Measurements from ENCODE around the gene RREB1. TPM values are rescaled to one million over a fixed set of nuclear protein-coding genes. Genes with fewer than 3 reads are reported as not detected.
A peak's percentile ranks its signal among the peaks of the same experiment; 100 is the strongest.

RREB1 gene
- total RNA-seq, 4 donors from 2014 or later: 73.9 to 214 (median 107) TPM

DNA sequence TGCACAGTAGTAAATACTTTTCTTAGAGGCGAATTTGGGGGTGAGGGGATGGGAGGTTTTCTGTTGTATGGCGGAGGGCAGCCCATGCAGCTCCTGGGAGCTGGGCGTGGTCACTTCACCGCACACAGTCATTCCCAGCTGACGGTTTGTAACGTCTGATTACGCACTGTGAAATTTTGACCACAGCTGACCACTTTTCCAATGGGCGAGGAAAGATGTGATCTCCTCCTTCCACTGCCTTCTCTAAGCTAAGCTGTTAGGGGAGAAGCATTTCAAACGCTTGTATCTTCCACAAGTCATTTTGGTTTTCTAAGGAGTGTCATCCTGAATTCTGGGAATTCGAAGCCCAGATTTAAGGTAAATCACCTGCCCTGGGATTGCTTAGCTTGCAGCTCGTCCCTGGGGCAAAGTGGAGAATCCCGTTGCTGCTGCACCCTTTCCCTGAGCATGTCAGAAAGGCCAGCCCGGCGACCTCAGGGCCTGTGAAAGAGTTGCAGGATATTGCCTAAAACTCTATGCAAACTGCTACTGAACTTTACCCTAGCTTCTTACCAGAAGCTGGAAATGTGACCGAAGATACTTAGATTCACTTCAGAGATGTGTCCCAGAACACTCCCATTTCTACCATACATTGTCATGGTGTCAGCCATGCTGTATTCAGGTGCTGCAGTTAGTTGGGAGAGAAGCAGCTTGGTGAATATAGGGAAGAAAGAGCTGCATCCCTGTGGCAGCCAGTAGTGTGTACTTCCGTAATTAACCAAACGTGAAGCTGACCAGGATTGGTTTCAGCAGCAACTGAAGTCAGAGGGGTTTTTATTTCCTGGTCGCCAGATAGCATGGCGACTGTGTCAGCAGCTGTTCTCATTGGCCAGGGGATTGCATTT lies 58.9 kb downstream of the RREB1 start:
- no peaks in the 10 kb centered on the region for H3K36me3 ChIP-seq
- H3K4me3 ChIP-seq: no peak overlapping the region
- 25 to 33% methylated on average over 7 to 19 of the region's 19 CpGs for WGBS, 2 donors (ENCODE audit: low coverage in 1 of 2)
- H3K4me1 ChIP-seq: peaks cover 73 to 97% (median 92%) of the 10 kb centered on the region in 4 donors
- no peaks in the 10 kb centered on the region for H3K27me3 ChIP-seq
- peak; percentile 54 for DNase-seq
- H3K9me3 ChIP-seq: no peaks in the 10 kb centered on the region
- intact Hi-C loops (cut with DNase I; ENCODE audit: low total_unique reads): no loop called here
- in situ Hi-C loops (cut with MboI; ENCODE audit: low pct_ligation_motif_present in 1 of 4, low pct_unique_long_range_greater_than_20kb in 1 of 4, low sequenced_read_pairs in 3 of 4): no loop called here
- TF ChIP-seq POLR2A (IDR thresholded peaks at IDR 0.05): peak; percentile 11
- TF ChIP-seq, protein P1, sequence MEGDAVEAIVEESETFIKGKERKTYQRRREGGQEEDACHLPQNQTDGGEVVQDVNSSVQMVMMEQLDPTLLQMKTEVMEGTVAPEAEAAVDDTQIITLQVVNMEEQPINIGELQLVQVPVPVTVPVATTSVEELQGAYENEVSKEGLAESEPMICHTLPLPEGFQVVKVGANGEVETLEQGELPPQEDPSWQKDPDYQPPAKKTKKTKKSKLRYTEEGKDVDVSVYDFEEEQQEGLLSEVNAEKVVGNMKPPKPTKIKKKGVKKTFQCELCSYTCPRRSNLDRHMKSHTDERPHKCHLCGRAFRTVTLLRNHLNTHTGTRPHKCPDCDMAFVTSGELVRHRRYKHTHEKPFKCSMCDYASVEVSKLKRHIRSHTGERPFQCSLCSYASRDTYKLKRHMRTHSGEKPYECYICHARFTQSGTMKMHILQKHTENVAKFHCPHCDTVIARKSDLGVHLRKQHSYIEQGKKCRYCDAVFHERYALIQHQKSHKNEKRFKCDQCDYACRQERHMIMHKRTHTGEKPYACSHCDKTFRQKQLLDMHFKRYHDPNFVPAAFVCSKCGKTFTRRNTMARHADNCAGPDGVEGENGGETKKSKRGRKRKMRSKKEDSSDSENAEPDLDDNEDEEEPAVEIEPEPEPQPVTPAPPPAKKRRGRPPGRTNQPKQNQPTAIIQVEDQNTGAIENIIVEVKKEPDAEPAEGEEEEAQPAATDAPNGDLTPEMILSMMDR (IDR thresholded peaks at IDR 0.05): no peak
- H3K27ac ChIP-seq: peak overlapping the region; percentile 74 to 84 (median 80)

DNA sequence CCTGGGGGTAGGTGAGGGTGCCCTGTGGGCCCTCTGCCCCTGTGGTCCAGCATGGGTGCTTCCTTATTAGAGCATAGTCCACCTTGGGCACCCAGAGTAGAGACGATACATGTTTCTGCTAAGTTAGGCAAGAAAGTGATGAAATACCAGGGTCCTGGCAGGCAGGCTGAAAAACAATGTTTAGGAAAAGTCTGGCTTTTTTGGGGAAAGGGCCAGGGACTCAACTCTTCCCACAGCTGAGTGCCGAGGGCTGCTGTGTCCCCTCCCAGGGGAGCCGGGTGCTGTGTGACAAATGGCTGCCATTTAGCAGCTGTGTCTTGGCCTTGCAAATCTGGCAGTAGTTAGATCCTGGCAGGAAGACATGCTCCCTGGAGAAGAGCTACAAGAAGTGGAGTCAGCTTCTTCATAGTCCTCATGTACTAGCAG lies 61.5 kb downstream of the RREB1 start:
- in situ Hi-C loops (cut with MboI; ENCODE audit: low pct_ligation_motif_present in 1 of 4, low pct_unique_long_range_greater_than_20kb in 1 of 4, low sequenced_read_pairs in 3 of 4): no loop called here
- H3K9me3 ChIP-seq: no peaks in the 10 kb centered on the region
- no peaks in the 10 kb centered on the region for H3K27me3 ChIP-seq
- H3K27ac ChIP-seq: peak overlapping the region; percentile 45 to 70 (median 63)
- TF ChIP-seq, protein P1 (IDR thresholded peaks at IDR 0.05): no peak
- peak in 1 of 3 donors; percentile 21 for TF ChIP-seq POLR2AphosphoS5 (IDR thresholded peaks at IDR 0.05)
- no peak for DNase-seq
- WGBS, 2 donors (ENCODE audit: low coverage in 1 of 2): 60% methylated on average over 3 of the region's 3 CpGs; no CpG with 5 or more reads in 1 of the 2 donors
- peaks cover 60 to 82% (median 71%) of the 10 kb centered on the region in 4 donors for H3K4me1 ChIP-seq
- no peak overlapping the region for H3K4me3 ChIP-seq
- H3K36me3 ChIP-seq: no peaks in the 10 kb centered on the region
- intact Hi-C loops (cut with DNase I; ENCODE audit: low total_unique reads): no loop called here

DNA sequence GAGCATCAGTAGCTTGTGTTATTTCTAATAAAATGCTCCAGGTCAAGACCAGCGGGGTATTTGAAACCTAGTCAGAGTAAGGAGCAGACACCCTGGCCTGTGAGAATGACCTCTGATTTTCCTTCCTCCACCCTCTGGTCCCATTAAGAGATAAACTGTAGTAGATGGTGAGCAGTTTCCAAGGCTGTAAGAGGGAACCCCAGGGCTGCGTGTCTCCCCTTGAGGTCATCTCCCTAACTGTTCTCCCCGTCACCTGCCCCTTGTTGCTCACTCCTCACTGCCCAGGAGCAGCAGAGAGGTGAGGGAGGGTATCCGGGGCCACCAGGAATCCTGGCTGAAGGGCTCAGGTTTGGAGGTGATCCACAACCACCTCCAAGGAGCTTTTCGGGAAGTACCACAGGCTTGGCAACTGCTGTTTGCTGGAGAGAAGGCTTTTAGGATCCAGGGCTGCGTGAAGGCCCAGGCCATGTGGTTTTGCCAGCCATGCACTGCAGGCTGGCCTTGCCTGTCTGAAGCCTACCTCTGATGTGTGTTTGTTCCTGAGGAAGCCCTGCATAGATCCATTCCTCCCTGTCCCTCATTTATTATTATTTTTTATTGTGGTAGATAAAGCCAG lies 62.5 kb downstream of the RREB1 start:
- WGBS, 2 donors (ENCODE audit: low coverage in 1 of 2): 91 to 100% methylated on average over 1 to 6 of the region's 6 CpGs
- peaks cover 51 to 74% (median 62%) of the 10 kb centered on the region in 4 donors for H3K4me1 ChIP-seq
- TF ChIP-seq POLR2A (IDR thresholded peaks at IDR 0.05) (no peak), POLR2AphosphoS5 (IDR thresholded peaks at IDR 0.05) (no peak), EP300 (IDR thresholded peaks at IDR 0.05; ENCODE audit: low read depth) (no peak)
- TF ChIP-seq, protein P1 (IDR thresholded peaks at IDR 0.05): no peak
- no peaks in the 10 kb centered on the region for H3K36me3 ChIP-seq
- no peak for DNase-seq
- H3K4me3 ChIP-seq: no peak overlapping the region
- H3K27me3 ChIP-seq: no peaks in the 10 kb centered on the region
- H3K9me3 ChIP-seq: no peaks in the 10 kb centered on the region
- in situ Hi-C loops (cut with MboI; ENCODE audit: low pct_ligation_motif_present in 1 of 4, low pct_unique_long_range_greater_than_20kb in 1 of 4, low sequenced_read_pairs in 3 of 4) (no loop called here), intact Hi-C loops (cut with DNase I; ENCODE audit: low total_unique reads) (no loop called here)
- peak overlapping the region; percentile 45 to 70 (median 63) for H3K27ac ChIP-seq

DNA sequence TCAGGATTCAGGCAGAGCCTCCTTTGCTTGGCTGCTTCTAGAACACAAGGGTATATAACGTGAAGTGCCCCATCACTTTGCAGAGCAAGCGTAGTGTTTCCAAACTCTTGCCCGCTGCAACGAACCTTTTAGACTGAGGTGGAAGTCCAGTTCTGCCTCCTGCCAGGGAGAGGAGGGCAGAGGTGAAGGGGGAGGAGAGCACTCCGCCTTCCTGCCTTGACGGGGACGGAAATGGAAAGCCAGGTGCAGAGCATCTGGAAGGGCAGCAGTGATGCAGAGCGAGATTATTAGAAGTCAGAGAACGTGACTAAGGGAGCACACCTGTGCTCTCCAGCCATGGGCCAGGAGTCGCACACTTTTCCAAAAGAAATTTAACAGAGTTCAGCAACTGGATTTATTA lies 63.4 kb downstream of the RREB1 start:
- 62 to 78% methylated on average over 3 to 10 of the region's 10 CpGs for WGBS, 2 donors (ENCODE audit: low coverage in 1 of 2)
- no peak overlapping the region for H3K4me3 ChIP-seq
- TF ChIP-seq POLR2AphosphoS5 (IDR thresholded peaks at IDR 0.05) (peak; percentile 53 to 90 (median 81)), EP300 (IDR thresholded peaks at IDR 0.05; ENCODE audit: low read depth) (no peak)
- H3K27ac ChIP-seq: peak overlapping the region; percentile 45 to 70 (median 63)
- H3K9me3 ChIP-seq: no peaks in the 10 kb centered on the region
- peaks cover 42 to 71% (median 55%) of the 10 kb centered on the region in 4 donors for H3K4me1 ChIP-seq
- DNase-seq: peak; percentile 77
- no peaks in the 10 kb centered on the region for H3K27me3 ChIP-seq
- no peaks in the 10 kb centered on the region for H3K36me3 ChIP-seq
- intact Hi-C loops (cut with DNase I; ENCODE audit: low total_unique reads) (no loop called here), in situ Hi-C loops (cut with MboI; ENCODE audit: low pct_ligation_motif_present in 1 of 4, low pct_unique_long_range_greater_than_20kb in 1 of 4, low sequenced_read_pairs in 3 of 4) (no loop called here)

All from transverse colon (tissue), 4 donors.